GM10248 (cell line): ENCODE results near the gene CRYBG3.

ENCODE experiments used
- CTCF ChIA-PET: fragments of 300-600 bp; sonication (Branson Sonifier 250); formaldehyde crosslinking; extraction: SDS; loops from one replicate; lab custom pipeline; 2021; ENCODE audit warnings: antibody characterized with exemption; lab: Yijun Ruan, JAX
- POLR2A ChIA-PET: fragments of 350-650 bp; sonication (Branson Sonifier 250); formaldehyde crosslinking; extraction: SDS; loops from one replicate; lab custom pipeline; 2020; ENCODE audit warnings: antibody characterized with exemption; lab: Yijun Ruan, JAX
- DNase-seq: peaks from one replicate; pipeline ENCODE4 v3.0.0; 2012; ENCODE audit errors: extremely low spot score
- CTCF ChIP-seq: IDR thresholded peaks from 2 replicates; pipeline ENCODE4 v1.5.1; 2012; ENCODE audit warnings: mild to moderate bottlenecking, low read depth; ENCODE audit errors: extremely low read depth, missing control alignments, control extremely low read depth

CRYBG3 gene

GRCh38 chr3:97821774-97822358 is at the start of gene CRYBG3:
TSS of gene CRYBG3 (plus strand) at chr3:97822011. CDS start at chr3:97822207, 196 bp downstream.
- CTCF ChIA-PET: interaction anchor here (0.6 to 3.3 kb wide), 12 partner anchors 8 to 217 kb away, joined by 3 to 13 read pairs (median 6); no protein-coding TSS in a partner anchor

GRCh38 chr3:97772926-97773325 is 48.9 kb upstream of the CRYBG3 start:
- POLR2A ChIA-PET: no interaction called here

More at GRCh38 chr3:97821774-97822358, at the start of gene CRYBG3:
- POLR2A ChIA-PET: interaction anchor here (0.6 to 1.2 kb wide), 2 partner anchors 150 to 694 kb away, joined by 3 to 5 read pairs; no protein-coding TSS in a partner anchor
- TF ChIP-seq CTCF: peak; percentile 11
- DNase-seq: peak; percentile 94

GRCh38 chr3:97778152-97778551 is 43.7 kb upstream of the CRYBG3 start:
- CTCF ChIA-PET: interaction anchor here (1.6 kb wide), 1 partner anchor 14 kb away, joined by 3 read pairs; no protein-coding TSS in a partner anchor
- no peak for TF ChIP-seq CTCF
- POLR2A ChIA-PET: no interaction called here
- DNase-seq: no peak

More at GRCh38 chr3:97772926-97773325, 48.9 kb upstream of the CRYBG3 start:
- CTCF ChIA-PET: no interaction called here
- no peak for DNase-seq
- no peak for TF ChIP-seq CTCF

GRCh38 chr3:97793420-97794019 is 28.3 kb upstream of the CRYBG3 start:
- POLR2A ChIA-PET: no interaction called here
- CTCF ChIA-PET: interaction anchor here (0.6 to 4.5 kb wide), 7 partner anchors 20 to 378 kb away, joined by 3 to 102 read pairs (median 3); no protein-coding TSS in a partner anchor
- DNase-seq: peak; percentile 18
- peak; percentile 76 for TF ChIP-seq CTCF

- no peak for TF ChIP-seq CTCF
- DNase-seq: no peak
- CTCF ChIA-PET: interaction anchor here (1.5 to 4.5 kb wide), 3 partner anchors 8 to 228 kb away, joined by 4 to 102 read pairs (median 9); no protein-coding TSS in a partner anchor
- POLR2A ChIA-PET: no interaction called here
These were observed 25.9 kb upstream of the CRYBG3 start for GRCh38 chr3:97795951-97796350.

GRCh38 chr3:97804471-97804870 is 17.3 kb upstream of the CRYBG3 start:
- ChIA-PET CTCF (interaction anchor here (1.0 to 1.9 kb wide), 4 partner anchors 12 to 219 kb away, joined by 3 to 9 read pairs (median 4); no protein-coding TSS in a partner anchor), POLR2A (no interaction called here)
- no peak for DNase-seq
- no peak for TF ChIP-seq CTCF
